ENCODE results near the gene TSPAN9.

Gene TSPAN9

DNA sequence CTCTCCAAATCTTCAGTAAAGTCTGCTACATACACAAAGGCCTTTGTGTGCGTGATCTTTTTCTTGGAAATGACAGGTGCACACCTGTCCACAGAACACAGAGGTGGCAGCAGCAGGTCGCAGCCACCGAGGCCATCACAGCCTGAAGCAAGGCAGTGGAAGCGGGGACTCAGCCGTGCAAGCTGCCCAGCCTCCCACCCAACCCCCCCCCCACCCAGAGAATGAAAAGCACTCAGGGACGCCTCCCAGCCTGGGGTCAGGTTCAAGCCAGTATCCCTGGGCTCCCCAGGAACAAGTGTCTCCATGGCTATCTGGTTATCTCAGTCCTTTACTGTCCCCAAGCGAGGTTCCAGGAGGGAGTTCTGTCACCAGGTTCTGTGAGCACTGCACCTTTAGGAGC, 31.2 kb upstream of the TSPAN9 start:
- H3K36me3 Mint-ChIP-seq (ENCODE audit: low read depth) = no peaks in the 10 kb centered on the region
- peaks cover 13% of the 10 kb centered on the region for H3K27me3 Mint-ChIP-seq (ENCODE audit: low read depth, poor library complexity)
- TF ChIP-seq, protein P1, sequence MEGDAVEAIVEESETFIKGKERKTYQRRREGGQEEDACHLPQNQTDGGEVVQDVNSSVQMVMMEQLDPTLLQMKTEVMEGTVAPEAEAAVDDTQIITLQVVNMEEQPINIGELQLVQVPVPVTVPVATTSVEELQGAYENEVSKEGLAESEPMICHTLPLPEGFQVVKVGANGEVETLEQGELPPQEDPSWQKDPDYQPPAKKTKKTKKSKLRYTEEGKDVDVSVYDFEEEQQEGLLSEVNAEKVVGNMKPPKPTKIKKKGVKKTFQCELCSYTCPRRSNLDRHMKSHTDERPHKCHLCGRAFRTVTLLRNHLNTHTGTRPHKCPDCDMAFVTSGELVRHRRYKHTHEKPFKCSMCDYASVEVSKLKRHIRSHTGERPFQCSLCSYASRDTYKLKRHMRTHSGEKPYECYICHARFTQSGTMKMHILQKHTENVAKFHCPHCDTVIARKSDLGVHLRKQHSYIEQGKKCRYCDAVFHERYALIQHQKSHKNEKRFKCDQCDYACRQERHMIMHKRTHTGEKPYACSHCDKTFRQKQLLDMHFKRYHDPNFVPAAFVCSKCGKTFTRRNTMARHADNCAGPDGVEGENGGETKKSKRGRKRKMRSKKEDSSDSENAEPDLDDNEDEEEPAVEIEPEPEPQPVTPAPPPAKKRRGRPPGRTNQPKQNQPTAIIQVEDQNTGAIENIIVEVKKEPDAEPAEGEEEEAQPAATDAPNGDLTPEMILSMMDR (IDR thresholded peaks at IDR 0.05) = no peak
- H3K4me1 Mint-ChIP-seq = peaks cover 35% of the 10 kb centered on the region
- no peaks in the 10 kb centered on the region for H3K9me3 Mint-ChIP-seq
- H3K27ac Mint-ChIP-seq = no peak overlapping the region
- no peak overlapping the region for H3K4me3 Mint-ChIP-seq
- no peak for DNase-seq

DNA sequence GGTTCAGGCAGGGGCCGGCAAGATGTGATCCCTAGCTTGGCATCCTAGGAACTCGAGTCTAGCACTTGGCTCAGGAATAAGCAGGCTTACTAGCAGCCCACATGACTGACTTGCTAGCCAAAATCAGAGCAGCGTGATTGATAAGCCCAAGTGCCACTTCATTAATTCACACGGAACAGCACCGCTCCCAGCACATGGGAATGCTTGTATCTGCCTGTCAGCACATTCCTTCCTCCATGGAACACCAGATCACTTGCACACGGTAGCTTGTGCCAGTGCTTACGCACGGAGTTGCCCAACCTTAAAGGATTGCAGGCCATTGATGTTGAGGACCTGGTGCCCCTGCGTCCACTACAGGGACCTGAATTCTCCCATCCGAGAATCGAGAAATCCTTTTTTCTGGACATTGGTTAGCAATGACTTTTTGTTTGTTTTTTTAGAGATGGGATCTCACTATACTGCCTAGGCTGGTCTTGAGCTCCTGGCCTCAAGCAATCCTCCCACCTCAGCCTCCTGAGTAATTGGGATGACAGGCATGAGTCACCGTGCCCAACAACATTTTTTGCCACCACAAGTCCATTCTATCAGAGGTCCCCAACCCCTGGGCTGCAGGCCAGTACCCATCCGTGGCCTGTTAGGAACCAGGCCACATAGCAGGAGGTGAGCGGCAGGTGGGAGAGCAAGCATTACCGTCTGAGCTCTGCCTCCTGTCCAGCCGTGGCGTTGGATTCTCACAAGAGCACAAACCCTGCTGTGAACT, 30.6 kb upstream of the TSPAN9 start:
- peaks cover 12% of the 10 kb centered on the region for H3K27me3 Mint-ChIP-seq (ENCODE audit: low read depth, poor library complexity)
- no peak overlapping the region for H3K27ac Mint-ChIP-seq
- no peak overlapping the region for H3K4me3 Mint-ChIP-seq
- peaks cover 32% of the 10 kb centered on the region for H3K4me1 Mint-ChIP-seq
- H3K36me3 Mint-ChIP-seq (ENCODE audit: low read depth) = no peaks in the 10 kb centered on the region
- DNase-seq = no peak
- TF ChIP-seq, protein P1 (IDR thresholded peaks at IDR 0.05) = no peak
- no peaks in the 10 kb centered on the region for H3K9me3 Mint-ChIP-seq

DNA sequence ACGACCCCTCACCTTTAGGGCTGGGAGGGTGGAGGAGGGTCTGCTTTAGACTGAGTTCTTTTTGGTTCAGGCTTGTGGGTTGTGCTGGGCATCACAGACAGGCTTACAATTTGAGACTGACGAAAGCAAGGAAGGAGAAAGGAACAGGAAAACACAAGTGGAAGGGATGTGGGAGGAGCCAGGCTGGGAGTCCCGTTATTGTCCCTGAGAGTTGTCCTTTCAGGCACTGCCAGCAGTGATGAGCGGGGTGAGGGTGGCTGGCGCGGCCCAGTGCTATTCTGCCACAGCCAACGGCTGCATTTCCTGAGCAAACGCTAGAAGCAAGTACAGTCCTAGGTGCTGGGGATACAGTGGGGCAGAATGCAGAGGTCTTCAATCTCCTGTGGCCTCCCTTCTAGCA, 29.2 kb upstream of the TSPAN9 start:
- H3K9me3 Mint-ChIP-seq = no peaks in the 10 kb centered on the region
- H3K4me1 Mint-ChIP-seq = peaks cover 27% of the 10 kb centered on the region
- peaks cover 11% of the 10 kb centered on the region for H3K27me3 Mint-ChIP-seq (ENCODE audit: low read depth, poor library complexity)
- peak overlapping the region; percentile 44 for H3K4me3 Mint-ChIP-seq
- peak overlapping the region; percentile 60 for H3K27ac Mint-ChIP-seq
- TF ChIP-seq, protein P1 (IDR thresholded peaks at IDR 0.05) = no peak
- peak; percentile 32 for DNase-seq
- no peaks in the 10 kb centered on the region for H3K36me3 Mint-ChIP-seq (ENCODE audit: low read depth)

DNA sequence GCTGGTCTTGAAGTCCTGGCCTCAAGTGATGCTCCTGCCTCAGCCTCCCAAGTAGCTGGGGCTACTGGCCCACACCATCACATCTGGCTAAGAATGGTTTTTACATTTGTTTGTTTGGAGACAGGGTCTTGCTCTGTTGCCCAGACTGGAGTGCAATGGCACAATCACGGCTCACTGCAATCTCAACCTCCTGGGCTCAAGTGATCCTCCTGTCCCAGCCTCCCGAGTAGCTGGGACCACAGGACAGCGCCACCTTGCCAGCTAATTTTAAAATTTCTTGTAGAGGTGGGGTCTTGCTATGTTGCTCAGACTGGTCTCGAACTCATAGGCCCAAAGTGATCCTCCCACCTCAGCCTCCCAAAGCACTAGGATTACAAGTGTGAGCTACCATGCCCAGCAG, 28.6 kb upstream of the TSPAN9 start:
- Mint-ChIP-seq H3K27ac (no peak overlapping the region), H3K27me3 (ENCODE audit: low read depth, poor library complexity) (peaks cover 11% of the 10 kb centered on the region), H3K4me3 (no peak overlapping the region), H3K36me3 (ENCODE audit: low read depth) (no peaks in the 10 kb centered on the region), H3K9me3 (no peaks in the 10 kb centered on the region), H3K4me1 (peaks cover 27% of the 10 kb centered on the region)
- TF ChIP-seq, protein P1 (IDR thresholded peaks at IDR 0.05) = no peak
- DNase-seq = no peak

DNA sequence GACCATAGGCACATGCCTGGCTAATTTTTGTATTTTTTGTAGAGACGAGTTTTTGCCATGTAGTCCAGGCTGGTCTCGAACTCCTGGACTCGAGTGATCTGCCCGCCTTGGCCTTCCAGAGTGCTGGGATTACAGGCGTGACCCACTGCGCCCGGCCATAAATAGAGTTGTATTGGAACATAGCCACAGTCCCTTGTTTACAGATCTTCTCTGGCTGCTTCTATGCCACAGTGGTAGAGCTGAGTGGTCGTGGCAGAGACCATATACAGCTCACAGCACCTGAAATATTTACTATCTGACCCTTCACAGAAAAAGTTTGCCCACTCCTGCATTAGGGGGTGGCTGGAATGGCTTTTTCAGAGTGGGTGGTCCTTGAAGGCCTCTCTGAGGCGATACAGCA, 28.0 kb upstream of the TSPAN9 start:
- H3K27ac Mint-ChIP-seq = no peak overlapping the region
- H3K27me3 Mint-ChIP-seq (ENCODE audit: low read depth, poor library complexity) = peaks cover 11% of the 10 kb centered on the region
- H3K4me1 Mint-ChIP-seq = peaks cover 27% of the 10 kb centered on the region
- TF ChIP-seq, protein P1 (IDR thresholded peaks at IDR 0.05) = no peak
- H3K9me3 Mint-ChIP-seq = no peaks in the 10 kb centered on the region
- no peak for DNase-seq
- no peak overlapping the region for H3K4me3 Mint-ChIP-seq
- no peaks in the 10 kb centered on the region for H3K36me3 Mint-ChIP-seq (ENCODE audit: low read depth)
